ENCODE data around the gene ITCH.
"Not testable (repeated sequence)": the region's sequence is repeated elsewhere in the genome, so short reads cannot be mapped to it uniquely, and the experiment has no call there.

The ITCH gene

GRCh38 chr20:34363062-34363464, at the start of gene ITCH:
Gene ITCH (plus strand): TSS chr20:34363273. CDS start chr20:34393812, 30,539 bp downstream.
- FAIRE-seq: peak; percentile 11

GRCh38 chr20:34315236-34315635, 47.8 kb upstream of the ITCH start:
- no peak for FAIRE-seq

GRCh38 chr20:34316196-34316814, 46.8 kb upstream of the ITCH start:
- FAIRE-seq: no peak

- no peak for FAIRE-seq
These were observed 44.2 kb upstream of the ITCH start for GRCh38 chr20:34318609-34319443.

- no peak for FAIRE-seq
These were observed 42.2 kb upstream of the ITCH start for GRCh38 chr20:34320861-34321260.

GRCh38 chr20:34322267-34323105, 40.6 kb upstream of the ITCH start:
- FAIRE-seq: no peak

- FAIRE-seq: no peak
These were observed 38.5 kb upstream of the ITCH start for GRCh38 chr20:34324541-34324940.

- not testable (repeated sequence) for FAIRE-seq
These were observed 34.9 kb upstream of the ITCH start for GRCh38 chr20:34328207-34328606.

GRCh38 chr20:34328928-34329677, 34.0 kb upstream of the ITCH start:
- no peak for FAIRE-seq

GRCh38 chr20:34330861-34331544, 32.1 kb upstream of the ITCH start:
- FAIRE-seq: not testable (repeated sequence)

GRCh38 chr20:34331838-34332237, 31.2 kb upstream of the ITCH start:
- no peak for FAIRE-seq

GRCh38 chr20:34332262-34332920, 30.7 kb upstream of the ITCH start:
- FAIRE-seq: no peak

GRCh38 chr20:34333786-34334185, 29.3 kb upstream of the ITCH start:
- FAIRE-seq: no peak

- no peak for FAIRE-seq
These were observed 28.2 kb upstream of the ITCH start for GRCh38 chr20:34334654-34335407.

- FAIRE-seq: no peak
These were observed 25.5 kb upstream of the ITCH start for GRCh38 chr20:34337544-34337943.

- FAIRE-seq: no peak
These were observed 24.9 kb upstream of the ITCH start for GRCh38 chr20:34337982-34338726.

GRCh38 chr20:34340726-34341125, 22.3 kb upstream of the ITCH start:
- not testable (repeated sequence) for FAIRE-seq

GRCh38 chr20:34341199-34341598, 21.9 kb upstream of the ITCH start:
- FAIRE-seq: not testable (repeated sequence)

- no peak for FAIRE-seq
These were observed 19.4 kb upstream of the ITCH start for GRCh38 chr20:34343458-34344211.
